Measurements from ENCODE around the gene MYO7B. TPM values are rescaled to one million over a fixed set of nuclear protein-coding genes. Genes with fewer than 3 reads are reported as not detected.

MYO7B gene
- total RNA-seq, 2 experiments from 2014 or later = 0.26 TPM; not detected in 1

GRCh38 chr2:127546797-127547196 is 11.3 kb downstream of the MYO7B start:
- CTCF ChIA-PET = no interaction called here
- Mint-ChIP-seq H3K4me1 (no peaks in the 10 kb centered on the region), H3K4me3 (no peak overlapping the region), H3K27me3 (peaks cover 53% of the 10 kb centered on the region), H3K9me3 (ENCODE audit: low read depth) (no peaks in the 10 kb centered on the region), H3K36me3 (no peaks in the 10 kb centered on the region), H3K27ac (no peak overlapping the region)
- DNase-seq (no peak), ATAC-seq (no peak)

GRCh38 chr2:127551221-127551930 is 15.9 kb downstream of the MYO7B start:
- no peak for DNase-seq

GRCh38 chr2:127552336-127552735 is 16.9 kb downstream of the MYO7B start:
- no peak for ATAC-seq
- H3K4me1 Mint-ChIP-seq = no peaks in the 10 kb centered on the region
- CTCF ChIA-PET = no interaction called here
- DNase-seq = no peak
- no peak overlapping the region for H3K27ac Mint-ChIP-seq
- no peak overlapping the region for H3K4me3 Mint-ChIP-seq
- H3K36me3 Mint-ChIP-seq = peaks cover 11% of the 10 kb centered on the region
- H3K27me3 Mint-ChIP-seq = peaks cover 80% of the 10 kb centered on the region
- peaks cover 3% of the 10 kb centered on the region for H3K9me3 Mint-ChIP-seq (ENCODE audit: low read depth)

More at GRCh38 chr2:127551221-127551930, 15.9 kb downstream of the MYO7B start:
- peaks cover 5% of the 10 kb centered on the region for H3K36me3 Mint-ChIP-seq
- no peak overlapping the region for H3K4me3 Mint-ChIP-seq
- CTCF ChIA-PET = no interaction called here
- no peak for ATAC-seq
- H3K4me1 Mint-ChIP-seq = no peaks in the 10 kb centered on the region
- peaks cover 3% of the 10 kb centered on the region for H3K9me3 Mint-ChIP-seq (ENCODE audit: low read depth)
- H3K27me3 Mint-ChIP-seq = peaks cover 77% of the 10 kb centered on the region
- H3K27ac Mint-ChIP-seq = no peak overlapping the region

- H3K36me3 Mint-ChIP-seq = peaks cover 11% of the 10 kb centered on the region
- DNase-seq = no peak
- no peak overlapping the region for H3K4me3 Mint-ChIP-seq
- ATAC-seq = no peak
- H3K27ac Mint-ChIP-seq = no peak overlapping the region
- CTCF ChIA-PET = no interaction called here
- peaks cover 3% of the 10 kb centered on the region for H3K9me3 Mint-ChIP-seq (ENCODE audit: low read depth)
- no peaks in the 10 kb centered on the region for H3K4me1 Mint-ChIP-seq
- peaks cover 82% of the 10 kb centered on the region for H3K27me3 Mint-ChIP-seq
These were observed 17.4 kb downstream of the MYO7B start for GRCh38 chr2:127552846-127553245.

GRCh38 chr2:127558911-127559310 is 23.4 kb downstream of the MYO7B start:
- H3K27me3 Mint-ChIP-seq = peaks cover 86% of the 10 kb centered on the region
- CTCF ChIA-PET = no interaction called here
- DNase-seq (no peak), ATAC-seq (no peak)
- no peak overlapping the region for H3K4me3 Mint-ChIP-seq
- no peak overlapping the region for H3K27ac Mint-ChIP-seq
- peaks cover 12% of the 10 kb centered on the region for H3K4me1 Mint-ChIP-seq
- peaks cover 17% of the 10 kb centered on the region for H3K36me3 Mint-ChIP-seq
- H3K9me3 Mint-ChIP-seq (ENCODE audit: low read depth) = peaks cover 5% of the 10 kb centered on the region

GRCh38 chr2:127559454-127559853 is 24.0 kb downstream of the MYO7B start:
- peaks cover 17% of the 10 kb centered on the region for H3K4me1 Mint-ChIP-seq
- no peak overlapping the region for H3K27ac Mint-ChIP-seq
- no peak for ATAC-seq
- H3K36me3 Mint-ChIP-seq = peaks cover 17% of the 10 kb centered on the region
- H3K27me3 Mint-ChIP-seq = peaks cover 87% of the 10 kb centered on the region
- H3K9me3 Mint-ChIP-seq (ENCODE audit: low read depth) = peaks cover 5% of the 10 kb centered on the region
- H3K4me3 Mint-ChIP-seq = no peak overlapping the region
- DNase-seq = no peak
- CTCF ChIA-PET = no interaction called here

GRCh38 chr2:127560201-127560930 is 24.9 kb downstream of the MYO7B start:
- H3K4me1 Mint-ChIP-seq = peaks cover 18% of the 10 kb centered on the region
- no peak for DNase-seq
- H3K27ac Mint-ChIP-seq = no peak overlapping the region
- H3K4me3 Mint-ChIP-seq = no peak overlapping the region
- peaks cover 90% of the 10 kb centered on the region for H3K27me3 Mint-ChIP-seq
- CTCF ChIA-PET = interaction anchor here (1.8 kb wide), 1 partner anchor 34 kb away, joined by 4 read pairs; the partner anchor contains the start of gene IWS1
- H3K9me3 Mint-ChIP-seq (ENCODE audit: low read depth) = peaks cover 5% of the 10 kb centered on the region
- H3K36me3 Mint-ChIP-seq = peaks cover 17% of the 10 kb centered on the region
- no peak for ATAC-seq

GRCh38 chr2:127560931-127561280 is 25.4 kb downstream of the MYO7B start:
- peaks cover 15% of the 10 kb centered on the region for H3K36me3 Mint-ChIP-seq
- CTCF ChIA-PET = interaction anchor here (1.8 kb wide), 1 partner anchor 34 kb away, joined by 4 read pairs; the partner anchor contains the start of gene IWS1
- peaks cover 4% of the 10 kb centered on the region for H3K9me3 Mint-ChIP-seq (ENCODE audit: low read depth)

GRCh38 chr2:127561371-127561770 is 25.9 kb downstream of the MYO7B start:
- peaks cover 18% of the 10 kb centered on the region for H3K4me1 Mint-ChIP-seq
- no peak overlapping the region for H3K27ac Mint-ChIP-seq
- H3K4me3 Mint-ChIP-seq = no peak overlapping the region
- peaks cover 2% of the 10 kb centered on the region for H3K9me3 Mint-ChIP-seq (ENCODE audit: low read depth)
- CTCF ChIA-PET = interaction anchor here (1.8 kb wide), 1 partner anchor 35 kb away, joined by 4 read pairs; the partner anchor contains the start of gene IWS1
- DNase-seq (no peak), ATAC-seq (no peak)
- peaks cover 86% of the 10 kb centered on the region for H3K27me3 Mint-ChIP-seq
- peaks cover 13% of the 10 kb centered on the region for H3K36me3 Mint-ChIP-seq

More at GRCh38 chr2:127560931-127561280, 25.4 kb downstream of the MYO7B start:
- Mint-ChIP-seq H3K27ac (no peak overlapping the region), H3K4me3 (no peak overlapping the region), H3K4me1 (peaks cover 18% of the 10 kb centered on the region), H3K27me3 (peaks cover 88% of the 10 kb centered on the region)
- no peak for DNase-seq
- no peak for ATAC-seq

- Mint-ChIP-seq H3K4me1 (peaks cover 18% of the 10 kb centered on the region), H3K9me3 (ENCODE audit: low read depth) (peaks cover 2% of the 10 kb centered on the region), H3K4me3 (no peak overlapping the region), H3K27me3 (peaks cover 86% of the 10 kb centered on the region), H3K27ac (no peak overlapping the region), H3K36me3 (peaks cover 6% of the 10 kb centered on the region)
- DNase-seq (no peak), ATAC-seq (no peak)
- CTCF ChIA-PET = interaction anchor here (1.0 to 1.6 kb wide), 4 partner anchors 12 to 87 kb away, joined by 4 to 6 read pairs (median 6); partner anchors contain the start of gene IWS1
These were observed 27.5 kb downstream of the MYO7B start for GRCh38 chr2:127562936-127563335.

GRCh38 chr2:127563458-127564428 is 28.3 kb downstream of the MYO7B start:
- peak; percentile 91 for ATAC-seq
- H3K4me1 Mint-ChIP-seq = peaks cover 18% of the 10 kb centered on the region
- no peak overlapping the region for H3K4me3 Mint-ChIP-seq
- peaks cover 85% of the 10 kb centered on the region for H3K27me3 Mint-ChIP-seq
- peaks cover 4% of the 10 kb centered on the region for H3K36me3 Mint-ChIP-seq
- CTCF ChIA-PET = interaction anchor here (0.8 to 1.6 kb wide), 5 partner anchors 11 to 86 kb away, joined by 3 to 6 read pairs (median 6); partner anchors contain the start of gene IWS1
- peaks cover 2% of the 10 kb centered on the region for H3K9me3 Mint-ChIP-seq (ENCODE audit: low read depth)
- peak; percentile 79 for DNase-seq
- H3K27ac Mint-ChIP-seq = peak overlapping the region; percentile 65

GRCh38 chr2:127564429-127565260 is 29.2 kb downstream of the MYO7B start:
- DNase-seq = no peak
- CTCF ChIA-PET = interaction anchor here (1.6 kb wide), 1 partner anchor 11 kb away, joined by 6 read pairs; no protein-coding TSS in a partner anchor
- Mint-ChIP-seq H3K9me3 (ENCODE audit: low read depth) (peaks cover 2% of the 10 kb centered on the region), H3K4me3 (no peak overlapping the region), H3K27ac (no peak overlapping the region), H3K4me1 (peaks cover 18% of the 10 kb centered on the region), H3K27me3 (peaks cover 84% of the 10 kb centered on the region), H3K36me3 (peaks cover 4% of the 10 kb centered on the region)
- ATAC-seq = no peak
